UCSD-AML1 (cell line): ENCODE data around the gene EIF4G1.

Experiments used
- DNase-seq: peaks from one replicate; lab custom pipeline; 2025; ENCODE audit not compliant: unreplicated experiment; lab: John Stamatoyannopoulos, UW

EIF4G1 gene

GRCh38 chr3:184349563-184350470, 35.4 kb downstream of the EIF4G1 start:
- DNase-seq = no peak

- no peak for DNase-seq
These were observed 36.2 kb downstream of the EIF4G1 start for GRCh38 chr3:184350618-184351017.

GRCh38 chr3:184351511-184352148, 37.2 kb downstream of the EIF4G1 start:
- DNase-seq = no peak

DNA sequence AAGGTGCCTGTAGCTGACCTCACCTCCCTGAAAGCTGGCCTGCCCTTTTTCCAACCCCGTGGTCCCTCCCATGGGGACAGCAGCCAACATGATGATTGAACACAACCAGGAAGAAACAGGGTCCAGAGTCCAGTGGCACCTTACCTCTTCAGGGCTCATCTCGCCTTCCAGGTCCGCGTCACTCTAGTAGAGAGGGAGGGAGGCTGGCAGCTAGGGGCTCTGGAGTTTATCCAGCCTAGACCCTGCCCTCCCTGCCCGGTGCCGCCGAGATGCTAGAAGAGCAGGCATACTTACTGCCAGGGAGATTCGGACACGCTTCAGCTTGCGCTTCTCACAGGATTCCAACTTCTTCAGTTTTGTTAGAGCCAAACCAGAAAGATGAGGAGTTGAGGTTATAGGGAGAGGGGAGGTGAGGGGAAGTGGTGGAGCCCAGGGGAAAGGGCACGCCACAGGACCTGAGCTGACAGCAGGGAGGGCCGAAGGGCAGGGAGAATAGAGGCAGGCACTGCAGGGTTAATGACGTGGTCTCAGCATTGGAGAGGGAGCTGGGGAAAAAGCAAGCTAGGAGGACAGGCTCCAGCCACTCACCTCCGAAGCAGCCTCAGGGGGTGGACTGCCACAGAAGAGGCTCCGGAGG, 37.9 kb downstream of the EIF4G1 start:
- DNase-seq = no peak

- DNase-seq = no peak
These were observed 38.6 kb downstream of the EIF4G1 start for GRCh38 chr3:184352897-184353545.

- DNase-seq = no peak
These were observed 39.1 kb downstream of the EIF4G1 start for GRCh38 chr3:184353546-184353941.

GRCh38 chr3:184354121-184354728, 39.8 kb downstream of the EIF4G1 start:
- DNase-seq = peak; percentile 65

GRCh38 chr3:184354754-184355153, 40.3 kb downstream of the EIF4G1 start:
- no peak for DNase-seq

GRCh38 chr3:184355261-184356040, 41.0 kb downstream of the EIF4G1 start:
- no peak for DNase-seq

DNA sequence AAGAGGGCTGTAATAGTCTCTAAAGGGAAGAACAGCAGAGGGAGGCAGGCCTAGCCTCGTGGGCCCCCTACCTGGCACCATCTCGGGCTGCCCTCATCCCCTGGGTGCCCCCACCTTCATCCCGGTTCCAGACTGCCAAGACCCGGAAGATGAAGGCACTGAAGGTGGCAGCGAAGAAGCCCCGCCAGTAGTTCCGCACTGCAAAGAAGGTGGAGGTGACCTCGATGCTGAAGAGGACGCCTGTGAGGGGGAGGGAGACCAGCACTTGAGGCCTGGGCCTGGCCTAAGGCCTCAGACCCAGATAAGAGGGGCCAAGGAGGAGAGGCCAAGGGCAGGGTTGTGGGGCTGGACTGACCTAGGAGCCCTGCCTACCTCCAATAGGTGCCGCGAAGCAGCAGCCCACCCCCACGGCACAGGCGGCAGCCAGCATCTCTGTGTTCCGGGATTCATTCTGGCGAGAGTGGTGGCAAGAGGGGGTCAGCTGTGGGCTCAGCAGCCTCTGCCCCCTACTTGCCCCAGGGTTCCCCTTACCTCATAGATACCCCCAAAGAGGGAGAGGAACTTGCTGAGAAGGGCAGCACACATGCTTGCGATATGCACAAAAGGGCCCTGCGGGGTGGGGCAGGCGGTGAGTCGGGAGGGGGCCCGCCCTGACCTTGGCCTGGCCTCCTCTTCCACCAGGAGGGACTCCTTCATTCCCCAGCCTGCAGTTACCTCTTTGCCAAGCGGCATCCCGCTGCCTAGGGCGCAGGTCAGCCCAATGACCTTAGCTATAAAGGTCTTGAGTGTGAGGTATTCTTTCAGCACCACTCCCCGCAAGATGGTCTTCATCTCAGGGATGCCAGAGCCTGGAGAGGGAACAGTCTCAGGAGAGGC, 43.1 kb downstream of the EIF4G1 start:
- no peak for DNase-seq

DNA sequence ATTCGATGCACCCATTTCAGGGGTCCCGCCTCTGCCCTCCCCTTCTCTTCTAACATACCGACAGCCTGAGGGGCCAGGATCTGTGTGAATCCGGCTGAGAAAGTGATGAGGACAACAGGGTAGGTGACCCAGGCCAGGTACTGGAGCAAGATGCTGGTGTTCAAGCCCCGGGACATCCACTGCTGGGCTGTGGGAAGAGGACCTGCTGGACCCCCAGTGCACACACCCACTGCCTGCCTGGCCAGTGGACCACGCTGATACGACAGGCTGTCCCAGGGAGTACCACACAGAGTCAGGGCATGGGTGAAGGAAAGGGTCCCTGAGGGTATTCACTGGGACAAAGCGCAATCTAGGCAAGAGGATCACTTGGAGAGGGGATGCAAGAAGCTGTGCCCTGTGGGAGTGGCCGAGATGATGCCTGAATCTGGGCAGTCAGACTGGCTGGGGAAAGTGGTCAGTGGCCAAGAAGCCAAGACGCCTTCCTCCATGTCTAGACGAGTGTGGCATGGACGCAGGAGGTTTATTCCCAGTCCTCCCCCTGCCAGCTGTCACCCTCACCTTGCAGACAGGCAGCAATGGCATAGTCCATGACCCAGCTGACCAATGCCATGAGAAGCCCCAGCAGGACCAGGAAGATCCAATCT, 43.8 kb downstream of the EIF4G1 start:
- no peak for DNase-seq

- no peak for DNase-seq
These were observed 44.5 kb downstream of the EIF4G1 start for GRCh38 chr3:184358921-184359350.

- DNase-seq = no peak
These were observed 45.2 kb downstream of the EIF4G1 start for GRCh38 chr3:184359610-184360009.

- DNase-seq = no peak
These were observed 45.9 kb downstream of the EIF4G1 start for GRCh38 chr3:184360070-184360928.

DNA sequence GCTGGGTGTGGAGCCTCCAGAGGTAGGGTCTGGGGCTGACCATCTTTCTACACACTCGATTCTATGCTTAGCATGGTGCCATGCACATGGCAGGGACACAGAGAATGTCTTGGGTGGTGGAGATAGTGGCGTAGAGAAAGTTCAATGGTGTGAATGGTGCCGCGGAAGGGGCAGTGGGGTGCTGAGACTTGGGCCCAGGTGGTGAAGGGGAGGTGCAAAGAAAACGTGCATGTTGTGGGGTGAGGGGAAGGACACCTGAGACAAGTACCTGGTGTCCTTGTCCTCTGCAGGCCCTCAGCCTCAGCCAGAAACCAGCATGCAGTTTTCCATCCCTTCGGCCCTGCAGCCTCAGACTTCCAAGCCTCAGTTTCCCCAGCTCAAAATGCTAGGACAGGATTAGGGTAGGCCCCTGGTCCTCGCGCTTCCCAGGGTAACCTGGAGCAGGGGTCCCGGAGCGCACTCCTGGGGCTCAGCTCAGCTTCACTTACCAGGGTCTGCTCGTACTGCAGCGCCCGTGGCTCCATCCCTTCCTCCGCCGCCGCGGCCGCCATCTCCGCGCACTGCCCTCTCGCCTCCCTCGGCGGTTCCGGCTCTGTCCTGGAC, 46.6 kb downstream of the EIF4G1 start:
- DNase-seq = no peak

DNA sequence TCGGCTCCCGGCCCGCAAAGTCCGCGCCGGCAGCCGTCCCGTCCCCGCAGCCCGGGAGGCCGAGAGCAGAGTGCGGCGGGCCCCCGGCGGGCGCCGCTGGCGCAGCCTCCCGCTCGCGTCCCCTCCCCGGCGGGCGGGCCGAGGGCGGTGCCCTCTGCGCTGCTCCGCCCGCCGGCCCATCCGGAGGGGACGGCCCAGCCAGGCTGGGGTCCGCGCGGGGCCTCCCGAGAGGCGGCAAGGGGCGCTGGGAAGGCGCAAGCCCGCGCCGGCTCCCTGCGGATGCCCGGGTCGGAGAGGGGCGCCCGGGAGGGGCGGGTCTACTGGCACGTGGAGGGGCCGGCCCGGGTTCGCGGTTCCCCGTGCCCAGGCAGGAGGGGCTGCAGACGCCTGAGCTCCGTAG, 47.1 kb downstream of the EIF4G1 start, which contains the start of the genes CLCN2 and POLR2H:
Gene CLCN2 (minus strand): TSS at position 74 of the 400 bp plus-strand sequence. CDS start 126 bp downstream, outside the sequence.
Gene POLR2H (plus strand): TSS at position 179 of the 400 bp plus-strand sequence. CDS start 1,783 bp downstream, outside the sequence.
- peak; percentile 75 for DNase-seq
